Measurements from ENCODE around the gene NOC3L.

Gene NOC3L

GRCh38 chr10:94300042-94300441, 62.7 kb downstream of the NOC3L start:
- no peak for DNase-seq

DNA sequence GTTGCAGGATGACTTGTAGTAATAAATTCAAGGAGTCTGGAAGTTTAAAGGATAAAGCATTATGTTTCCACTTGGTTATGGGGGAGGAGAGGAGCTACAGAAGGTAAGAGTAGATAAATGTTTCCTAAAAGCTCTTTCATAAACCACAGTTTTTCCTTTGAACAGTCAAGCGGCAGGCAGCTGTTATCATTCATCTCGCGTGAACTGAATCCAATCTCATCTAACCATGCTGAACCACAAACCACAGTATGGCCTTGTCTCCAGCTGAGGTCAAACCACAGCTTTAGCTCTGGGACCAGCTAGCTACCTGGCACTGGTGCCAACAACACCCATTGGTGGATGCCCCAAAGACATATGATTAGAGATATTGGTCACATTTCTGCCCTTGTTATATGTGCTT, 63.3 kb downstream of the NOC3L start:
- no peak for DNase-seq

DNA sequence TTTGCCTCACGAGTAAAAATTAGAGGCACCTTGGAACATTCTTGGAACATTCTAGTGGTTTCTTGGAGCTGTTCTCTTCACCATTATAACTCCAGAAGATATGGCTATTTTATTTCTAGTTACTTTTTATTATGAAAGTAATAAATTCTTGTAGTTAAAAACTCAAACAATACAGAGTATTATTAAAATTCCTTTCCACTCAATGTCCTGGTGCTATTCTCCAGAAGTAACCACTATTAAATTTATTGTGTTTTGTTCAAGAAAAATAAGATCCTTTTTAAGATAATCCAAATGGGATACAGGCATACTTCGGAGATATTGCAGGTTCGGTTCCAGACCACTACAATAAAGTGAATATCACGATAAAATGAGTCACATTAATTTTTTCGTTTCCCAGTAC, 68.6 kb downstream of the NOC3L start:
- no peak for DNase-seq

GRCh38 chr10:94293354-94293753, 69.4 kb downstream of the NOC3L start:
- no peak for DNase-seq

DNA sequence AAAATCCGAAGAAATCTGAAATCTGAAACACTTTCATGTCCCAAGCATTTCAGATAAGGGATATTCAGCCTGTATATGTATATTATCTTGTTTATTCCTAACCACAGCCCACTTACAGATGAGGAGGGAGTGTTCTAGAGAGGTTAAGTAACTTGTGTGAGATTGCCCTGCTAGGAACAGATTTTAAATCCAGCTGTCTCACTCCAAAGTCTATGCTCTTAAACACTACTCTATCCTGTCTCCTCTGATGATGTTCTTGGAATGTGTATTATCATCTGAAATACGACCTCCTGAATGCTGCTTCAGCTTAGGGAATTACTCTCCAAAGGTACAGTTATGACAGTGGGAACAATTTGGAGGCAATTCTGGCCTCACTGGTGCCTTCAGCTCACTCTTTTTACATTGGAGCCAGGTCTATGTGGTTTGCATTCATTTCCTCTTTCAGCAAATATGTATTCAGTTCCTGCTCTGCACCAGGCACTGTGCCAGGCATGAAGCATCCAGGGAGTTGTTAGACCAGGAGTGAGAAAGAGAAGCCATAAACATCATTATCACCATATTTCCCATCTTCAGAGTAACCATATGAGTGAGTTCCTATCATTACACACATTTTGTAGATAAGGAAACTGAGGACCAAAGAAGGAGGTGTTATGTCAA, 70.2 kb downstream of the NOC3L start:
- no peak for DNase-seq

DNA sequence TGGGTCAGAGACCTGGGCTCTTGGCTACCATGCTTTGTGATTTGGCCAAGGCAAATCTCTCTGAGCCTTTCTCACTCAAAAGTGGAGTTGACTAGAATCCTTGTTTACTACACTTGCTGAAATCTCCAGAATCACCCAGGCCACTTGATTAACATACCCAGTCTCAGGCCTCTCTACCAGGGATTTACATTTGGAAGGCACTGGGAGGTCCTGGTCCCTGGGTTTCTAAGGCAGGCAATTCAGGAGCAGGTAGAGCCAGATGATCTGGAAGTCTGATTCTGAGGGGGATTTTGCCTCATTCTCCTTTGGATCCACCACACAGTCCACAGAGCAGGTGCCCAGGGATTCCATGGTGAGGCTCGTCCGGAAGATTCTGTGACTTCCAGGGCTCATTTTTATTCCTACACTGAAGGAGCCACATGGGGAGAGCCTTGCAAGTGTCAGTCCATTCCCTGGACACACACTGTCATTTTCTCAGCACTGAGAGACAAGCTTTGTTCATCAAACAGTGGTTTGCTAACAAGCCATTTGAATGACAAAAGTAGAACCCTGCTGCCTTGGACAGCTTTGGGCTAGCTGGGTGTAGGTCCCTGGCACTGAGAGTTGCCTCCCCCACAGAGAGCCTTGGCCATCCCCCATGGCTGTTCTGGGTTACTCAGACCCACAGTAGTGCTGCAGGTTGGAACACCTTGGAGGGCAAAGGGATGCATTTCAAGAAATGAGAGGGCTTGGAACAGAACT, 74.2 kb downstream of the NOC3L start:
- DNase-seq, result no peak

DNA sequence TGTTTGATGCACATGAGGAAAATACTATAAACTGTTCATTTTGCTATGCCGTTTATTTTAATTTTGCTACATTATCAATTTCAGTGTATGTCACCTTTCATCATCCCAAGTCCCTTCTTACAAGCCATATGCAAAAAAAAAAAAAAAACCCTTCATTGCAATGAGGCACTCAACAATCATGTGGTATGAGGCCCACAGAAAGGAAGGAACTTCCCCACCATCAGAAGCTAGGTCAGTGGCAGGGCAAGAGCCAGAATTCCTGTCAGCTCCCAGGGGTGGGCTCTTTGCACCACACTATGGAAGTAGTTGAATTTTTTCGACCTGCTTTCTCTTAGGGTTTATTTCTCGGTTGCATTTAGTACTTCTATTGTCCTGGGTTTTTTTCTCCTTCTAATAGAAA, 75.4 kb downstream of the NOC3L start:
- DNase-seq, result no peak

DNA sequence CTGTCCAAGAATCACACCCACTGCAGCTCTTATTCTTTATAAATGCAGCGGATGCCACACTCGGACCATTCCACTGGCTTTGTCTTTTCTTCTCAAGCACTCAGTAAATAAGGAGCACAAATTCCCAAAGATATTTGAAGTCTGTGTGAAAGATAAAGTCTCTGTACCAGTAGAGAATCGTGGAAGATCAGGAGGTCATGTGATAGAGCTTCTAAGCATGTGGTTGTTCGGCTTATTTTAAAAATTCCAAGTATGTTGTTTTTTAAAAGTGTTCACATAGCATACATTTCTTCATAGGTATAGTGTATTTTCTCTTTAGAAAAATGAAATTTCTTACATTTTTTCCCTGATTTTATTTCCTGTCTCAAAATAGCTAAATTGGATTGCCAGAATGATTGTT, 75.8 kb downstream of the NOC3L start:
- DNase-seq, result no peak

DNA sequence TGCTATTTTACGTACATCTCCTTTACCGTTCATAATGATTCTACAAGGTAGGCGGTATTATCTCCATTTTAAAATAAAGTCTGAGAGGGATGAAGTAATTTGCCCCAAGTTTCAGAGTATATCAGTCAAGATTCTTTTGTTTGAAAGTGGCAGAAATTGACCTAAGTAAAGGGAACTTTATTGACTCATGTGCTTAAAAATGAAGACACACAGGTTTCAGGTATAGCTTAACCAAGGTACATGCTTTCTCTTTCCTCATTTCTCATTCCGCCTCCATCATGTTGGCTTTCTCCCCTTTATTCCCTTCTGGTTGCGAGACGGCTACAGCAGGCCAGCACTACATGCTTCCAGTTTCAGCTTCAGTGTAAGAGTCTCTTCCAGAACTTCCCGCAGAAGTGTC, 77.5 kb downstream of the NOC3L start:
- no peak for DNase-seq
